Left ventricle myocardium inferior (tissue), 1 donor: ENCODE measurements around the gene TATDN3. TPM values are rescaled to one million over a fixed set of nuclear protein-coding genes. Genes with fewer than 3 reads are reported as not detected.

ENCODE experiments used
- DNase-seq: peaks from one replicate; pipeline ENCODE4 v3.0.0-alpha.2; 2020
- H3K27ac ChIP-seq: fragments of 200-600 bp; replicated peaks from 2 replicates; pipeline ENCODE4 v1.8.0; 2021
- H3K27me3 ChIP-seq: fragments of 200-600 bp; 2 replicates; pipeline ENCODE4 v1.8.0; 2021; ENCODE audit warnings: low read depth
- H3K36me3 ChIP-seq: fragments of 200-600 bp; 2 replicates; pipeline ENCODE4 v1.8.0; 2021
- H3K4me1 ChIP-seq: fragments of 200-600 bp; 2 replicates; pipeline ENCODE4 v1.8.0; 2021
- H3K4me3 ChIP-seq: fragments of 200-600 bp; 2 replicates; pipeline ENCODE4 v1.8.0; 2021; ENCODE audit warnings: mild to moderate bottlenecking, moderate library complexity
- H3K9me3 ChIP-seq: fragments of 200-600 bp; replicated peaks from 2 replicates; pipeline ENCODE4 v1.8.0; 2021
- intact Hi-C: fragments of 100-400 bp; cut with micrococcal nuclease; formaldehyde crosslinking; loops from one replicate; pipeline ENCODE4 v1.11.0; 2022
- long read RNA-seq: library from polyadenylated mRNA; unstranded; transcript quantifications from one replicate; pipeline ENCODE4 v2.0.0, GENCODE V29; 2021
- total RNA-seq: library from RNA; stranded (reverse); fragmentation: NEBNext Ultra II Directional; extraction: Animal tissue kit (Norgen Biotek cat#: 25700); gene quantifications from one replicate; pipeline ENCODE4 v1.2.1, GENCODE V29; 2021
- TF ChIP-seq, protein P1 (sequence below): fragments of 200-600 bp; IDR thresholded peaks from 2 replicates; pipeline ENCODE4 v1.8.0; 2021; ENCODE audit warnings: antibody characterized with exemption, mild to moderate bottlenecking, borderline replicate concordance
- donor health status: DM: no; HTN: yes; CAD: no; lungs with severe emphysema.

Gene TATDN3, protein sequence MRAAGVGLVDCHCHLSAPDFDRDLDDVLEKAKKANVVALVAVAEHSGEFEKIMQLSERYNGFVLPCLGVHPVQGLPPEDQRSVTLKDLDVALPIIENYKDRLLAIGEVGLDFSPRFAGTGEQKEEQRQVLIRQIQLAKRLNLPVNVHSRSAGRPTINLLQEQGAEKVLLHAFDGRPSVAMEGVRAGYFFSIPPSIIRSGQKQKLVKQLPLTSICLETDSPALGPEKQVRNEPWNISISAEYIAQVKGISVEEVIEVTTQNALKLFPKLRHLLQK
- 23.5 TPM for total RNA-seq
- long read RNA-seq, transcript TATDN3-201 (10 exons, 2,321 nt) = major isoform, 20 of 58 reads
- long read RNA-seq, transcript TATDN3-202 (10 exons, 2,389 nt) = major isoform, 20 of 58 reads
- long read RNA-seq, transcript TATDN3-214 (10 exons, 1,381 nt) = minor isoform, 8 of 58 reads
- long read RNA-seq, partial matches to known transcripts = 1 of 58 reads
- long read RNA-seq, other reads (novel, unspliced or antisense) = 5 of 58 reads

DNA sequence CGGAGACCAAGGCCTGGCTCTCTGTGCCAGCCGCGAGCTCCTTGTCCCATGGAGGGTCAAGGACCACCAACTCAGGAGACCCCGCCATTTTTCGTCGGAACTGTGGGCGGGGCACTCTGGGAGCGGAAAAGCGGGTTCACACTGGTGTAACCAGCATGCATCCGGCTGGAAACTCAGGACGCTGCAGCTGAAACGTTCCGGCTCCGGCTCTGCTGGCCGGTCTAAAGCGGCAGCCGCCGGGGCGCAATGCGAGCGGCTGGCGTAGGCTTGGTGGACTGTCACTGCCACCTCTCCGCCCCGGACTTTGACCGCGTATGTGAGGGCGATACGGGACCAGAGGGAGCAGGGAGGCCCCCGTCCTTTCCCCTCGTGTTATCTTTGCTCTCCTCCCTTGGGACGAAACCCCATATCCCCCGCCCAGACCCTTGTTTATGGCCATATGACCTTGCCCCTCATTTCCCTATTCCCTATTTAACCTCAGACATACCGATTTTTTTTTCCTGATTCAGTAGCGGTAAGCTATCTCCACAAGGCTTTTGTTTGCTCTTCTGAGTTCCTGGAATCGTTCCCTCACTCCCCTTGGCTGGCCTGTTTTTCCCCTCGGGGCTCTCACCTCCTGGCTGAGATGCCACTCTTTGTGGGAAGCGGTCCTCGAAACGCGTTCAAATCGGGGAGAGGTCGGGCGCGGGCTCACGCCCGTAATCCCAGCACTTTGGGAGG is at the start of gene TATDN3, which contains the start of gene NSL1:
TATDN3 (plus strand) TSS at position 219 of the 720 bp plus-strand sequence; CDS start at position 247, 28 bp downstream.
NSL1 (minus strand) TSS at position 102 of the 720 bp plus-strand sequence; CDS start at position 88, 14 bp downstream.
- Histone ChIP-seq H3K27ac (peak within 1 kb of the TSS; percentile 94), H3K36me3 (peaks cover 14% of the 10 kb centered on the region), H3K27me3 (no peaks in the 10 kb centered on the region), H3K4me1 (peaks cover 55% of the 10 kb centered on the region), H3K9me3 (no peaks in the 10 kb centered on the region), H3K4me3 (peak within 1 kb of the TSS; percentile 86)
- intact Hi-C loops = no loop called here
- TF ChIP-seq, protein P1, sequence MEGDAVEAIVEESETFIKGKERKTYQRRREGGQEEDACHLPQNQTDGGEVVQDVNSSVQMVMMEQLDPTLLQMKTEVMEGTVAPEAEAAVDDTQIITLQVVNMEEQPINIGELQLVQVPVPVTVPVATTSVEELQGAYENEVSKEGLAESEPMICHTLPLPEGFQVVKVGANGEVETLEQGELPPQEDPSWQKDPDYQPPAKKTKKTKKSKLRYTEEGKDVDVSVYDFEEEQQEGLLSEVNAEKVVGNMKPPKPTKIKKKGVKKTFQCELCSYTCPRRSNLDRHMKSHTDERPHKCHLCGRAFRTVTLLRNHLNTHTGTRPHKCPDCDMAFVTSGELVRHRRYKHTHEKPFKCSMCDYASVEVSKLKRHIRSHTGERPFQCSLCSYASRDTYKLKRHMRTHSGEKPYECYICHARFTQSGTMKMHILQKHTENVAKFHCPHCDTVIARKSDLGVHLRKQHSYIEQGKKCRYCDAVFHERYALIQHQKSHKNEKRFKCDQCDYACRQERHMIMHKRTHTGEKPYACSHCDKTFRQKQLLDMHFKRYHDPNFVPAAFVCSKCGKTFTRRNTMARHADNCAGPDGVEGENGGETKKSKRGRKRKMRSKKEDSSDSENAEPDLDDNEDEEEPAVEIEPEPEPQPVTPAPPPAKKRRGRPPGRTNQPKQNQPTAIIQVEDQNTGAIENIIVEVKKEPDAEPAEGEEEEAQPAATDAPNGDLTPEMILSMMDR = no peak
- peak; percentile 88 for DNase-seq

DNA sequence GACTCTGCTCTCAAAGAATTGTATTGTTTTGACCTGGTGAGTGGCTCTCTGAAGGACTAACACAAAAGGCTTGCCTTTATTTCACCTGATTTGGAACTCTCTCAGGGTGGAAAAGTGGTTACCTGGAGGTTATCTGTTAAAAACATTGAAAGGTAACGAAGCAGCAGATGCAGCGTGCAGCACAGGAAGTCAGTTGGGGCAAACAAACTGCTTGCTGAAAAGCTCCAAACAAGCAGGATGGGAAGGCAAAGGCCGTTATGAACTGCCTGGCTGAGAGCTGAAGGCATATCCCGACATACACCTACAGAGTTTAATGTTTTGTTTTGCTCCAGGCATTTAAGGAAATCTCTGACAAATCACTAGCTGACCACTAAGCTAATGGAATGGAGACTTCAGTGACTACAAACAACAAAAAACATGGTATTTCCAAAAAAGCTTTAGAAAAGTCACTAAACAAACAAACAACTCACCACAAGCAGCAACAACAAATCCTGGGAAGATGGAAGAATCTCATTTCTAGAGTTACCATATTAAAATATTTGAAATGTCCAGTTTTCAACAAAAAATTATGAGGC is 47.7 kb upstream of the TATDN3 start:
- TF ChIP-seq, protein P1 = no peak
- Histone ChIP-seq H3K27ac (no peak overlapping the region), H3K4me3 (no peak overlapping the region), H3K36me3 (no peaks in the 10 kb centered on the region), H3K4me1 (no peaks in the 10 kb centered on the region), H3K27me3 (no peaks in the 10 kb centered on the region), H3K9me3 (peaks cover 3% of the 10 kb centered on the region)
- intact Hi-C loops = no loop called here
- DNase-seq = no peak

DNA sequence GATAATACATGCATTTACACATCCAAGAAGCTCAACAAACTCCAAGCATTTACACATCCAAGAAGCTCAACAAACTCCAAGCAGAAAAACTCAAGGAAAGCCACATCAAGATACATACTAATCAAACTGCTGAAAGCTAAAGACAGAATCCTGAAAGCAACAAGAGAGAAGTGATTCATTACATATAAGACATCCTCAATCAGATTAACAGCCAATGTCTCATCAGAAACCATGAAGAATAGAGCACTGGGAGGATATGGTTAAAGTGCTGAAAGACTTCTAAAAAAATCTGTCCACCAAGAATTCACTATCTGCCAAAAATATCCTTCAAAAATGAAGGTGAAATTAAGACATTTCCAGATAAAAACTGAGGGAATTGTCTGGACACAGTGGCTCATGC is 46.4 kb upstream of the TATDN3 start:
- TF ChIP-seq, protein P1 = no peak
- Histone ChIP-seq H3K4me3 (no peak overlapping the region), H3K27me3 (no peaks in the 10 kb centered on the region), H3K4me1 (peaks cover 8% of the 10 kb centered on the region), H3K27ac (no peak overlapping the region), H3K36me3 (no peaks in the 10 kb centered on the region), H3K9me3 (peaks cover 3% of the 10 kb centered on the region)
- no peak for DNase-seq
- intact Hi-C loops = no loop called here

DNA sequence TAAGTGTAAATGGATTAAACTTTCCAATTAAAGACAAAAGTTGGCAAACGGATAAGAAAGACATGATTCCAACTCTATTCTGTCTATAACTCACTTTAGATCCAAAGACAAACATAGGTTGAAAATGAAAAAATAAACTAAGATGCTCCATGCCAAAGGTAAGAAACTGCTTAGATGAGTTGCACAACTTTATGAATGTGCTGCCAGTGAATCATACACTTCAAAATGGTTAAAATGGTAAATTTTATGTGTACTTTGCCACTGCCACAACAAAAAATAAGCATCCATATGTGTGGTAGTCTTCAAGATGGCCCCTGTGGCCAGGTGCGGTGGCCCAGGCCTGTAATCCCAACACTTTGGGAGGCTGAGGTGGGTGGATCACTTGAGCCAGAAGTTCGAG is 45.1 kb upstream of the TATDN3 start:
- Histone ChIP-seq H3K4me3 (no peak overlapping the region), H3K27ac (no peak overlapping the region), H3K36me3 (no peaks in the 10 kb centered on the region), H3K4me1 (peaks cover 12% of the 10 kb centered on the region), H3K27me3 (no peaks in the 10 kb centered on the region), H3K9me3 (peaks cover under 1% of the 10 kb centered on the region)
- TF ChIP-seq, protein P1 = no peak
- intact Hi-C loops = no loop called here
- no peak for DNase-seq

DNA sequence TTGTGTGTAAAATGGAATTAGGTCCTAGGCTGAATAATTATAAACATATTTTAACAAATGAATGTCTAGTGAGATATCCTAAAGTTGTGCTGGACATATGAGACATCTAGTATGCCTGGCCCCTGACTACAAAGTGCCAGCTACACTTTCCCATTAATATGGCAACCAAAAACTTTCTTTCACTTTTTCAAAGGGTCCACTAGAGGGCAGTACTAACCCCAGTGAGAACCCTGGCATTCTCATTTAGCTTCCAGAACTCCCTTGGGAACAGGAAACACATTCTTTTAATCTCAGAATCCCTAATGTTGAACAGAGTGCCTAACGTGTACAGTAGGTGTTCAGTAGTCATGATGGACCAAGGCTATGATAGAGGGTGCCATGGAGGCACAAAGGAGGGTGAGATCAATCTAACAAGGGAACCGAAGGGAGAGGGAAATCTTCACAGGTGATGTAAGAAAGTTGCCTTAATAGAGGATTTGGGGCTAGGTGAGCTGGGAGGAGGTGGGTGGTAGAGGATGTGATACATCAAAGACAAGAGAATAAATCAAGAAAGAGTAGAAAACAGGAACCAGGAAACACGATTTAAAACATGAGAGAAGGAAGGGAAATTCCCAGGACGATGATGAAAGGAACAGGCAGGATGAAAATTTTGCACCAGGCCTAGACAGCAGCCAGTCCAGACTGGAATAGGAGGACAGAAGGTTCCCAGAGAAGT is 41.7 kb upstream of the TATDN3 start:
- no peak for DNase-seq
- Histone ChIP-seq H3K27me3 (no peaks in the 10 kb centered on the region), H3K27ac (peak overlapping the region; percentile 9), H3K4me1 (peaks cover 33% of the 10 kb centered on the region), H3K36me3 (no peaks in the 10 kb centered on the region), H3K4me3 (no peak overlapping the region), H3K9me3 (no peaks in the 10 kb centered on the region)
- intact Hi-C loops = no loop called here
- TF ChIP-seq, protein P1 = peak; percentile 74
